ENCODE measurements around the gene ATP8B4. TPM values are rescaled to one million over a fixed set of nuclear protein-coding genes. Genes with fewer than 3 reads are reported as not detected.

Gene ATP8B4
- total and polyA plus RNA-seq, 10 of the 15 experiments (the other 5 are each of a cell fraction or from before 2014, with no cell fraction given), result 0.02 to 0.94 (median 0.19) TPM

DNA sequence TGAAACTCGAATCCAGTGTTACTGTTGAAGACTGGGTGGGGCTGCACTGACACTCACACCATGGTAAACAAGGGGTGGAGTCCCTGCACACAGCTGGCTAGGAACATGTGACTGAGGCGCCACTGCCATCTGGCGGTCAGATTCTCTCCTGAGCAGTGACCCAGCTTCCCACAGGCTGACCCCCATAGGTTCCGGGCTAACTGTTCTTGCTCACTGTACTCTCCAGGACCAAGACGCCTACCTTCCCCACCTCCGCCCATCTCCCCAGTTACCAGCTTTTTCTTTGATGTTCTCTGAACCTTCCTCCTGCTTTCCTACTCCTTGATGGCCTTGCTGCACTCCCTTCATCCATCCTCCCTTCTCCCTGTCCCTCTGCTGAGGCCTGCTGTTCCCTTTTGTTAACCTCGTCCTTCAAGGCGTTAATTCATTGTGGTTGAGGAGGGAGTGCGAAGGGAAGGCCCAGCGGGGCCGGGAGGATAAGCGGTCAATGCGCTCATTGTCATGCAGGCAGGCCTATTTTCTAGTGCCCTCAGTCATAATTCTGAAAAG lies 115.2 kb downstream of the ATP8B4 start (continued):
- TF ChIP-seq, protein P1, sequence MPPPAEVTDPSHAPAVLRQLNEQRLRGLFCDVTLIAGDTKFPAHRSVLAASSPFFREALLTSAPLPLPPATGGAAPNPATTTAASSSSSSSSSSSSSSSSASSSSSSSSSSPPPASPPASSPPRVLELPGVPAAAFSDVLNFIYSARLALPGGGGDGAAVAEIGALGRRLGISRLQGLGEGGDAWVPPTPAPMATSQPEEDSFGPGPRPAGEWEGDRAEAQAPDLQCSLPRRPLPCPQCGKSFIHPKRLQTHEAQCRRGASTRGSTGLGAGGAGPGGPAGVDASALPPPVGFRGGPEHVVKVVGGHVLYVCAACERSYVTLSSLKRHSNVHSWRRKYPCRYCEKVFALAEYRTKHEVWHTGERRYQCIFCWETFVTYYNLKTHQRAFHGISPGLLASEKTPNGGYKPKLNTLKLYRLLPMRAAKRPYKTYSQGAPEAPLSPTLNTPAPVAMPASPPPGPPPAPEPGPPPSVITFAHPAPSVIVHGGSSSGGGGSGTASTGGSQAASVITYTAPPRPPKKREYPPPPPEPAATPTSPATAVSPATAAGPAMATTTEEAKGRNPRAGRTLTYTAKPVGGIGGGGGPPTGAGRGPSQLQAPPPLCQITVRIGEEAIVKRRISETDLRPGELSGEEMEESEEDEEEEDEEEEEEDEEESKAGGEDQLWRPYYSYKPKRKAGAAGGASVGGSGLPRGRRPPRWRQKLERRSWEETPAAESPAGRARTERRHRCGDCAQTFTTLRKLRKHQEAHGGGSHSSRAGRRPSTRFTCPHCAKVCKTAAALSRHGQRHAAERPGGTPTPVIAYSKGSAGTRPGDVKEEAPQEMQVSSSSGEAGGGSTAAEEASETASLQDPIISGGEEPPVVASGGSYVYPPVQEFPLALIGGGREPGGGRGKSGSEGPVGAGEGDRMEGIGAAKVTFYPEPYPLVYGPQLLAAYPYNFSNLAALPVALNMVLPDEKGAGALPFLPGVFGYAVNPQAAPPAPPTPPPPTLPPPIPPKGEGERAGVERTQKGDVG (CRISPR knock-in tag; IDR thresholded peaks at IDR 0.05), result no peak
- TF ChIP-seq, protein P2, sequence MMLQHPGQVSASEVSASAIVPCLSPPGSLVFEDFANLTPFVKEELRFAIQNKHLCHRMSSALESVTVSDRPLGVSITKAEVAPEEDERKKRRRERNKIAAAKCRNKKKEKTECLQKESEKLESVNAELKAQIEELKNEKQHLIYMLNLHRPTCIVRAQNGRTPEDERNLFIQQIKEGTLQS (IDR thresholded peaks at IDR 0.05; ENCODE audit: borderline replicate concordance, extremely low read depth, low read depth, low read length), result peak; percentile 62; the same call in 1 of the 2 replicates
- TF ChIP-seq BHLHE40 (IDR thresholded peaks at IDR 0.05; ENCODE audit: borderline replicate concordance in 1 of 2, low read depth in 2 of 2, low read length in 1 of 2) (peak; percentile 57 to 63; a peak in 3 of 4 replicates), POLR2AphosphoS2 (IDR thresholded peaks at IDR 0.05; ENCODE audit: low read depth, low read length) (no peak), LARP7 (IDR thresholded peaks at IDR 0.05) (no peak), TARDBP (IDR thresholded peaks at IDR 0.05; ENCODE audit: borderline replicate concordance) (no peak), EP300 (IDR thresholded peaks at IDR 0.05; ENCODE audit: borderline replicate concordance in 1 of 2, control insufficient read depth in 1 of 2, low read depth in 2 of 2, low read length in 2 of 2) (no peak), SMC3 (IDR thresholded peaks at IDR 0.05; ENCODE audit: borderline replicate concordance, low read length) (peak; percentile 84), SP1 (IDR thresholded peaks at IDR 0.05; ENCODE audit: low read depth, low read length) (no peak), MXI1 (IDR thresholded peaks at IDR 0.05; ENCODE audit: low read depth, low read length) (peak; percentile 42; the same call in 1 of the 2 replicates), RUNX3 (IDR thresholded peaks at IDR 0.05; ENCODE audit: low read length) (0 out of 2 replicates have a peak, but pooled peaks have one; percentile 11), HDAC6 (IDR thresholded peaks at IDR 0.05; ENCODE audit: unreplicated experiment) (no peak), MYC (IDR thresholded peaks at IDR 0.05; ENCODE audit: insufficient read depth, insufficient read length, insufficient replicate concordance, low read length, severe bottlenecking) (no peak), SREBF2 (IDR thresholded peaks at IDR 0.05; ENCODE audit: low read length) (no peak)
- TF ChIP-seq, protein P3, sequence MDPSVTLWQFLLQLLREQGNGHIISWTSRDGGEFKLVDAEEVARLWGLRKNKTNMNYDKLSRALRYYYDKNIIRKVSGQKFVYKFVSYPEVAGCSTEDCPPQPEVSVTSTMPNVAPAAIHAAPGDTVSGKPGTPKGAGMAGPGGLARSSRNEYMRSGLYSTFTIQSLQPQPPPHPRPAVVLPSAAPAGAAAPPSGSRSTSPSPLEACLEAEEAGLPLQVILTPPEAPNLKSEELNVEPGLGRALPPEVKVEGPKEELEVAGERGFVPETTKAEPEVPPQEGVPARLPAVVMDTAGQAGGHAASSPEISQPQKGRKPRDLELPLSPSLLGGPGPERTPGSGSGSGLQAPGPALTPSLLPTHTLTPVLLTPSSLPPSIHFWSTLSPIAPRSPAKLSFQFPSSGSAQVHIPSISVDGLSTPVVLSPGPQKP (IDR thresholded peaks at IDR 0.05; ENCODE audit: low read depth, low read length), result no peak
- TF ChIP-seq, protein P4, sequence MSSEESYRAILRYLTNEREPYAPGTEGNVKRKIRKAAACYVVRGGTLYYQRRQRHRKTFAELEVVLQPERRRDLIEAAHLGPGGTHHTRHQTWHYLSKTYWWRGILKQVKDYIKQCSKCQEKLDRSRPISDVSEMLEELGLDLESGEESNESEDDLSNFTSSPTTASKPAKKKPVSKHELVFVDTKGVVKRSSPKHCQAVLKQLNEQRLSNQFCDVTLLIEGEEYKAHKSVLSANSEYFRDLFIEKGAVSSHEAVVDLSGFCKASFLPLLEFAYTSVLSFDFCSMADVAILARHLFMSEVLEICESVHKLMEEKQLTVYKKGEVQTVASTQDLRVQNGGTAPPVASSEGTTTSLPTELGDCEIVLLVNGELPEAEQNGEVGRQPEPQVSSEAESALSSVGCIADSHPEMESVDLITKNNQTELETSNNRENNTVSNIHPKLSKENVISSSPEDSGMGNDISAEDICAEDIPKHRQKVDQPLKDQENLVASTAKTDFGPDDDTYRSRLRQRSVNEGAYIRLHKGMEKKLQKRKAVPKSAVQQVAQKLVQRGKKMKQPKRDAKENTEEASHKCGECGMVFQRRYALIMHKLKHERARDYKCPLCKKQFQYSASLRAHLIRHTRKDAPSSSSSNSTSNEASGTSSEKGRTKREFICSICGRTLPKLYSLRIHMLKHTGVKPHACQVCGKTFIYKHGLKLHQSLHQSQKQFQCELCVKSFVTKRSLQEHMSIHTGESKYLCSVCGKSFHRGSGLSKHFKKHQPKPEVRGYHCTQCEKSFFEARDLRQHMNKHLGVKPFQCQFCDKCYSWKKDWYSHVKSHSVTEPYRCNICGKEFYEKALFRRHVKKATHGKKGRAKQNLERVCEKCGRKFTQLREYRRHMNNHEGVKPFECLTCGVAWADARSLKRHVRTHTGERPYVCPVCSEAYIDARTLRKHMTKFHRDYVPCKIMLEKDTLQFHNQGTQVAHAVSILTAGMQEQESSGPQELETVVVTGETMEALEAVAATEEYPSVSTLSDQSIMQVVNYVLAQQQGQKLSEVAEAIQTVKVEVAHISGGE (CRISPR knock-in tag; IDR thresholded peaks at IDR 0.05), result no peak

All from GM12878 (cell line).